A673 (cell line): ENCODE results near the gene HES1. TPM values are rescaled to one million over a fixed set of nuclear protein-coding genes. Genes with fewer than 3 reads are reported as not detected.

Source experiments
- BruUV-seq: library from RNA; stranded (reverse); fragments of 400-500 nt; replicated peaks from 2 replicates; lab custom pipeline; 2021; lab: Mats Ljungman, UMichigan
- CTCF ChIA-PET: fragments of 300-600 bp; sonication (Branson Sonifier 250); formaldehyde crosslinking; loops from one replicate; lab custom pipeline; 2022; ENCODE audit warnings: antibody characterized with exemption; lab: Charles Lee
- POLR2A ChIA-PET: fragments of 300-600 bp; sonication (Branson Sonifier 250); formaldehyde crosslinking; loops from one replicate; lab custom pipeline; 2022; ENCODE audit warnings: antibody characterized with exemption; ENCODE audit not compliant: low non-redundant PET; lab: Charles Lee
- DNase-seq: peaks from one replicate; pipeline ENCODE4 v3.0.0-alpha.2; 2015; ENCODE audit warnings: low spot score
- H3K27ac ChIP-seq: fragments of 200-600 bp; sonication (generic); 2 replicates; pipeline ENCODE4 v1.5.1; 2016; ENCODE audit warnings: mixed run types, low read depth, mild to moderate bottlenecking, mixed read lengths, antibody characterized with exemption, low read length; ENCODE audit not compliant: poor library complexity, severe bottlenecking
- H3K27me3 ChIP-seq: fragments of 200-600 bp; sonication (generic); replicated peaks from 2 replicates; pipeline ENCODE4 v1.6.1; 2017; ENCODE audit warnings: mixed run types, low read depth, mild to moderate bottlenecking, mixed read lengths, antibody characterized with exemption, low read length; ENCODE audit not compliant: insufficient read depth, poor library complexity
- H3K36me3 ChIP-seq: fragments of 200-600 bp; sonication (generic); 2 replicates; pipeline ENCODE4 v1.6.1; 2016; ENCODE audit warnings: mixed run types, mild to moderate bottlenecking, mixed read lengths, antibody characterized with exemption, low read length; ENCODE audit not compliant: insufficient read depth, poor library complexity, severe bottlenecking
- H3K4me1 ChIP-seq: fragments of 200-600 bp; sonication (generic); 2 replicates; pipeline ENCODE4 v1.6.1; 2017; ENCODE audit warnings: mixed run types, mild to moderate bottlenecking, mixed read lengths, antibody characterized with exemption, low read length; ENCODE audit not compliant: insufficient read depth, poor library complexity, severe bottlenecking
- H3K4me3 ChIP-seq: fragments of 200-600 bp; sonication (generic); 2 replicates; pipeline ENCODE4 v1.5.1; 2016; ENCODE audit warnings: low read depth, mixed run types, mild to moderate bottlenecking, mixed read lengths, low read length; ENCODE audit not compliant: poor library complexity, severe bottlenecking
- H3K9me3 ChIP-seq: fragments of 200-600 bp; sonication (generic); 2 replicates; pipeline ENCODE4 v1.6.1; 2016; ENCODE audit warnings: mixed run types, low read depth, mild to moderate bottlenecking, mixed read lengths, antibody characterized with exemption, low read length; ENCODE audit not compliant: poor library complexity, severe bottlenecking
- EZH2 ChIP-seq: fragments of 200-600 bp; sonication (generic); IDR thresholded peaks from 2 replicates; pipeline ENCODE4 v1.6.1; 2017; ENCODE audit warnings: borderline replicate concordance, low read depth, mild to moderate bottlenecking, mixed read lengths, antibody characterized with exemption, low read length; ENCODE audit not compliant: poor library complexity, severe bottlenecking
- intact Hi-C: fragments of 100-400 bp; cut with micrococcal nuclease; formaldehyde crosslinking; loops from one replicate; pipeline ENCODE4 v1.10.0; 2022; ENCODE audit not compliant: unreplicated experiment
- total RNA-seq: library from RNA; stranded (reverse); gene quantifications from 2 replicates; pipeline ENCODE4 v1.2.3, GENCODE V29; 2021
- TF ChIP-seq, protein P1 (sequence below): fragments of 300-800, 200-600 bp; sonication (generic); conservative IDR thresholded peaks from 2 replicates; pipeline ENCODE4 v1.5.1; 2017; ENCODE audit warnings: low read depth, mild to moderate bottlenecking, antibody characterized with exemption, low read length, moderate library complexity, mixed read lengths

HES1 gene
- total RNA-seq, 1 experiment from 2014 or later = 136 TPM

DNA sequence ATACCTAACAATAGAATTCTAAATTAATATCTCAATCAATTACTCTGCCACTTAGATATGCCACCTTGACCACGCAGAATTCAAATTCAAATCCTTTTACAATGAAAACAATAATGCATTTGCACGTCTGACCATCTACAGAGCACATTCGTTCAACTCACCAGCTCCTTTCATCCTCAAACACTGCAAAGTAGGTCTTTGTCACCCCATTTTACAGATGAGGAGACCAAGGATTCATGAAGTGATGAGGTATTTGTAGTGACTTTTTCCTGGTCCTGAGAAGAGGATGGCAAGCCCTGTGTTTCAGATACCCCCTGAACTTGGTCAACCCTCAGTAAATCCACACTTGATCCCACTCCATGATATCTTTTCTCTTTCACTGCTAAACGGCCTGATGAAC, 42.2 kb downstream of the HES1 start:
- no TSS peak for BruUV-seq
- TF ChIP-seq EZH2 = no peak
- TF ChIP-seq, protein P1, sequence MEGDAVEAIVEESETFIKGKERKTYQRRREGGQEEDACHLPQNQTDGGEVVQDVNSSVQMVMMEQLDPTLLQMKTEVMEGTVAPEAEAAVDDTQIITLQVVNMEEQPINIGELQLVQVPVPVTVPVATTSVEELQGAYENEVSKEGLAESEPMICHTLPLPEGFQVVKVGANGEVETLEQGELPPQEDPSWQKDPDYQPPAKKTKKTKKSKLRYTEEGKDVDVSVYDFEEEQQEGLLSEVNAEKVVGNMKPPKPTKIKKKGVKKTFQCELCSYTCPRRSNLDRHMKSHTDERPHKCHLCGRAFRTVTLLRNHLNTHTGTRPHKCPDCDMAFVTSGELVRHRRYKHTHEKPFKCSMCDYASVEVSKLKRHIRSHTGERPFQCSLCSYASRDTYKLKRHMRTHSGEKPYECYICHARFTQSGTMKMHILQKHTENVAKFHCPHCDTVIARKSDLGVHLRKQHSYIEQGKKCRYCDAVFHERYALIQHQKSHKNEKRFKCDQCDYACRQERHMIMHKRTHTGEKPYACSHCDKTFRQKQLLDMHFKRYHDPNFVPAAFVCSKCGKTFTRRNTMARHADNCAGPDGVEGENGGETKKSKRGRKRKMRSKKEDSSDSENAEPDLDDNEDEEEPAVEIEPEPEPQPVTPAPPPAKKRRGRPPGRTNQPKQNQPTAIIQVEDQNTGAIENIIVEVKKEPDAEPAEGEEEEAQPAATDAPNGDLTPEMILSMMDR = no peak
- CTCF ChIA-PET = no interaction called here

DNA sequence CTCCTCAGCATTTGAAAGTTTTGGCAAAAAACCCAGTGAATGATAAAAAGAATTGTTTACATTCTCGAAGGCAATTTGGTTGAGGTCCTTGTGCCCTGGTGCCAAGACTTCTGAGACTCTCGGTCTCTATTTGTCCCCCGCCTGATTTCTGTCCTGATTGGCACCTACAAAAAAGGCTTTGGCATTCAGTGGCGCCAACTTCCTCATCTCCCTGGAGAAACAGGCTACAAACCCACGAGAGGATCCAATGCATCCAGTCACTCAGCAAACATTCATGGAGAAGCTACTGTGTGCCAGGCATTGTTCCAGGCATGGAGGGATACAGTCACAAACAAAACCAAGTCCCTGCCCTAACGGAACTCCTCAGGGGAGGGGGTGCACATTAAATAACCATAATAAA, 42.7 kb downstream of the HES1 start:
- H3K27me3 ChIP-seq = no peaks in the 10 kb centered on the region
- ChIA-PET POLR2A (no interaction called here), CTCF (no interaction called here)
- peaks cover 10% of the 10 kb centered on the region for H3K4me1 ChIP-seq
- H3K4me3 ChIP-seq = no peak overlapping the region
- TF ChIP-seq, protein P1 = no peak
- no peak for TF ChIP-seq EZH2
- H3K27ac ChIP-seq = no peak overlapping the region
- no peaks in the 10 kb centered on the region for H3K36me3 ChIP-seq
- BruUV-seq = no TSS peak
- DNase-seq = no peak
- no peaks in the 10 kb centered on the region for H3K9me3 ChIP-seq
- intact Hi-C loops = no loop called here

More for the DNA sequence above, 42.2 kb downstream of the HES1 start:
- no peaks in the 10 kb centered on the region for H3K27me3 ChIP-seq
- no peak for DNase-seq
- intact Hi-C loops = no loop called here
- no peak overlapping the region for H3K4me3 ChIP-seq
- H3K4me1 ChIP-seq = peaks cover 10% of the 10 kb centered on the region
- POLR2A ChIA-PET = no interaction called here
- H3K27ac ChIP-seq = no peak overlapping the region
- no peaks in the 10 kb centered on the region for H3K36me3 ChIP-seq
- H3K9me3 ChIP-seq = no peaks in the 10 kb centered on the region

DNA sequence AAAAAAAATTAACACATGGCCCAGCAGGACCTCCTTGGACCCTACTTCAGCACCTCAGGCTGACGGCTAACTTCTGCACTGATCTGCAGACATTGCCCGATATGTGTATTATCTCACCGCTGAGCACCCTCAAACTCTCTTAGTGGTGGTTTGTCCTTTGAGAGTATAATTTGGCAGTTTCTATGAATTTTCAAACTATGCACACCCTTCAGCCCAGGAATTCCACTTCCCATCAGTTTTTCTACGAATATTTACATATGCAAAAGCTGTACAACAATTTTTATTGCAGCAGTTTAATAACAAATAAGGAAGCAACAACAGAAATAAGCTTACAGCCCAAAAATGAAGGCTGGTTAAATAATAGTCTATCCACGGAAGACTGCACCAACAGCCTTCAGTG, 44.6 kb downstream of the HES1 start:
- intact Hi-C loops = no loop called here
- Histone ChIP-seq H3K4me3 (no peak overlapping the region), H3K4me1 (peaks cover 10% of the 10 kb centered on the region), H3K27ac (no peak overlapping the region), H3K27me3 (no peaks in the 10 kb centered on the region), H3K9me3 (no peaks in the 10 kb centered on the region), H3K36me3 (no peaks in the 10 kb centered on the region)
- TF ChIP-seq, protein P1 = no peak
- no peak for TF ChIP-seq EZH2
- POLR2A ChIA-PET = no interaction called here
- DNase-seq = no peak
- CTCF ChIA-PET = no interaction called here
- BruUV-seq = no TSS peak
